ENCODE measurements around the gene GLRA1. TPM values are rescaled to one million over a fixed set of nuclear protein-coding genes. Genes with fewer than 3 reads are reported as not detected.
"Not testable (repeated sequence)": the region's sequence is repeated elsewhere in the genome, so short reads cannot be mapped to it uniquely, and the experiment has no call there.

GLRA1 gene
- total RNA-seq, 2 donors from 2014 or later = not detected

DNA sequence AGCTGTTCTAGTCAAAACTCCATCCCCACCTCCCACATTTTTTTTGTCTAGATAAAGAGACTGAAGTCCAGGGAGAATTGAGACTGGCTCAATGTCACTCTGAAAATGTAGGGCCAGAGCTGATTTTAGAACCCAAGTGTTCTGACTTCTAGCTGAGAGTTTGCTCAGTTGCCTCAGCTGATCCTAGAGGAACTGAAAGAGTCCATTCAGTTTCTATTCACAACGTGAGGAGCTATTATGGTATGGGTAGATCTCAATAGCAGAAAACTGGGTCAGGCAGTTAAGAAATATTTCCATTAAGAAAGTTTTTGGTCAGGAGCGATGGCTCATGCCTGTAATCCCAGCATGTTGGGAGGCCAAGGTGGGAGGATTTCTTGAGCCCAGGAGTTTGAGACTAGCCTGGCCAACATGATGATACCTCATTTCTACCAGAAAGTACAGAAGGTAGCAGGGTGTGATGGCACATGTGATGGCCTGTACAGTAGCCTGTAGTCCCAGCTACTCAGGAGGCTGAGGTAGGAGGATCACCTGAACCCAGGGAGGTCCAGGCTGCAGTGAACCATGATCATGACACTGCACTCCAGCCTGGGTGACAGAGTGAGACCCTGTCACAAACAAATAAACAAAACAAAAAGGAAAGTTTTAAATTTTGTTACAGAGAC, 61.7 kb downstream of the GLRA1 start:
- Histone ChIP-seq H3K27me3 (replicated peaks; ENCODE audit: insufficient read depth) (no peaks in the 10 kb centered on the region), H3K36me3 (no peaks in the 10 kb centered on the region)
- no peak for ATAC-seq (ENCODE audit: insufficient number of reproducible peaks, low FRiP score, low read depth)

DNA sequence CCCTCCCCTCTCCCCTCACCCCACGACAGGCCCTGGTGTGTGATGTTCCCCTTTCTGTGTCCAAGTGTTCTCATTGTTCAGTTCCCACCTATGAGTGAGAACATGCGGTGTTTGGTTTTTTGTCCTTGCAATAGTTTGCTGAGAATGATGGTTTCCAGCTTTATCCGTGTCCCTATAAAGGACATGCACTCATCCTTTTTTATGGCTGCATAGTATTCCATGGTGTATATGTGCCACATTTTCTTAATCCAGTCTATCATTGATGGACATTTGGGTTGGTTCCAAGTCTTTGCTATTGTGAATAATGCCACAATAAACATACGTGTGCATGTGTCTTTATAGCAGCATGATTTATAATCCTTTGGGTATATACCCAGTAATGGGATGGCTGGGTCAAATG, 63.8 kb downstream of the GLRA1 start:
- H3K27me3 ChIP-seq (replicated peaks; ENCODE audit: insufficient read depth); ATAC-seq (ENCODE audit: insufficient number of reproducible peaks, low FRiP score, low read depth); DNase-seq (ENCODE audit: low spot score); H3K4me3 ChIP-seq; H3K27ac ChIP-seq; H3K36me3 ChIP-seq; H3K9me3 ChIP-seq: not testable (repeated sequence)
- H3K4me1 ChIP-seq (ENCODE audit: control insufficient read depth in 1 of 2, low read depth in 2 of 2) = peaks cover 0 to 12% of the 10 kb centered on the region in 2 donors

More for the DNA sequence above, 61.7 kb downstream of the GLRA1 start:
- Histone ChIP-seq H3K4me1 (ENCODE audit: control insufficient read depth in 1 of 2, low read depth in 2 of 2) (peaks cover 0 to 12% of the 10 kb centered on the region in 2 donors), H3K4me3 (no peak overlapping the region), H3K9me3 (no peaks in the 10 kb centered on the region), H3K27ac (no peak overlapping the region)
- no peak for DNase-seq (ENCODE audit: low spot score)
- TF ChIP-seq, protein P1, sequence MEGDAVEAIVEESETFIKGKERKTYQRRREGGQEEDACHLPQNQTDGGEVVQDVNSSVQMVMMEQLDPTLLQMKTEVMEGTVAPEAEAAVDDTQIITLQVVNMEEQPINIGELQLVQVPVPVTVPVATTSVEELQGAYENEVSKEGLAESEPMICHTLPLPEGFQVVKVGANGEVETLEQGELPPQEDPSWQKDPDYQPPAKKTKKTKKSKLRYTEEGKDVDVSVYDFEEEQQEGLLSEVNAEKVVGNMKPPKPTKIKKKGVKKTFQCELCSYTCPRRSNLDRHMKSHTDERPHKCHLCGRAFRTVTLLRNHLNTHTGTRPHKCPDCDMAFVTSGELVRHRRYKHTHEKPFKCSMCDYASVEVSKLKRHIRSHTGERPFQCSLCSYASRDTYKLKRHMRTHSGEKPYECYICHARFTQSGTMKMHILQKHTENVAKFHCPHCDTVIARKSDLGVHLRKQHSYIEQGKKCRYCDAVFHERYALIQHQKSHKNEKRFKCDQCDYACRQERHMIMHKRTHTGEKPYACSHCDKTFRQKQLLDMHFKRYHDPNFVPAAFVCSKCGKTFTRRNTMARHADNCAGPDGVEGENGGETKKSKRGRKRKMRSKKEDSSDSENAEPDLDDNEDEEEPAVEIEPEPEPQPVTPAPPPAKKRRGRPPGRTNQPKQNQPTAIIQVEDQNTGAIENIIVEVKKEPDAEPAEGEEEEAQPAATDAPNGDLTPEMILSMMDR (IDR thresholded peaks at IDR 0.05) = no peak

DNA sequence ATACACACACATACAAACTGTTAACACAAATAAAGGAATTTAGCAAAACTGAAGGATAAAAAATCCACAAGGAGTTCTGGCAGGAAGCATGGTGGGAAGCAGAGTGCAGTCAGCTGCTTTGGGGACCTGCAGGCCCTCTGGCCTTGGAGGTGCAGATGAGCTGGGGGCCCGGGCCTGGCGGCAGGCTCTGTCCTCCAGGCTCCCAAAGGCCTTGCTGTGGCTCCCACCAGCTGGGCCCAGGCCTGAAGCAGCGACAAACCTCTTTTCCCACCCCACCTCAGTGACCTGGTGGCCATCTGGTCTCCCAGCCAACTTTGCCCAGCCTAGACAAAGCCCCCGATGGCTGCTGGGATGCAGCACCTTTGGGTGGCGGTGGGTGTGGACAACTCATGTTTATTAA, 67.8 kb downstream of the GLRA1 start:
- H3K4me3 ChIP-seq = no peak overlapping the region
- no peaks in the 10 kb centered on the region for H3K36me3 ChIP-seq
- TF ChIP-seq, protein P1 (IDR thresholded peaks at IDR 0.05) = no peak
- no peaks in the 10 kb centered on the region for H3K27me3 ChIP-seq (replicated peaks; ENCODE audit: insufficient read depth)
- no peaks in the 10 kb centered on the region for H3K9me3 ChIP-seq
- ATAC-seq (ENCODE audit: insufficient number of reproducible peaks, low FRiP score, low read depth) = no peak
- no peaks in the 10 kb centered on the region for H3K4me1 ChIP-seq (ENCODE audit: control insufficient read depth in 1 of 2, low read depth in 2 of 2)
- H3K27ac ChIP-seq = no peak overlapping the region
- DNase-seq (ENCODE audit: low spot score) = no peak

DNA sequence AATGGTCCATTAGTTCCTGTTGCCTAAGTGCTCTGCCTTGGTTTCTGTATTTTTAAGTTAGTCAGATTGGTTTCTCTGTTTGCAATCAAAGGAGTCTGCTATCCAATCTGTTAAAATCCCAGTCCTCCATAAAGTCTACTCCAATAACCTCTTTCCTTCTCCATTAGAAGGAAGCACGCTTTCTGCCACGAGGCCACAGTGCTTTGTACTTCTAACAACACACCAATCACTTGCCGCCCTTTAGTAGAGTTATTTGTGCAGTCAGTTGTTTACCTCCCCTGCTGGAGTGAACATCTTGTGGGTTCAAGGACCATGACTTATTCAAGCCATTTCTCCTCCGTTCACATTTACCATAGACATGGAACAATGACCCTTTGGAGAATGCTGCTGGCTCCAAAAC, 69.0 kb downstream of the GLRA1 start:
- TF ChIP-seq, protein P1 (IDR thresholded peaks at IDR 0.05) = no peak
- Histone ChIP-seq H3K27ac (no peak overlapping the region), H3K27me3 (replicated peaks; ENCODE audit: insufficient read depth) (no peaks in the 10 kb centered on the region), H3K36me3 (no peaks in the 10 kb centered on the region), H3K4me3 (no peak overlapping the region), H3K9me3 (no peaks in the 10 kb centered on the region), H3K4me1 (ENCODE audit: control insufficient read depth in 1 of 2, low read depth in 2 of 2) (no peaks in the 10 kb centered on the region)
- no peak for DNase-seq (ENCODE audit: low spot score)
- ATAC-seq (ENCODE audit: insufficient number of reproducible peaks, low FRiP score, low read depth) = no peak

DNA sequence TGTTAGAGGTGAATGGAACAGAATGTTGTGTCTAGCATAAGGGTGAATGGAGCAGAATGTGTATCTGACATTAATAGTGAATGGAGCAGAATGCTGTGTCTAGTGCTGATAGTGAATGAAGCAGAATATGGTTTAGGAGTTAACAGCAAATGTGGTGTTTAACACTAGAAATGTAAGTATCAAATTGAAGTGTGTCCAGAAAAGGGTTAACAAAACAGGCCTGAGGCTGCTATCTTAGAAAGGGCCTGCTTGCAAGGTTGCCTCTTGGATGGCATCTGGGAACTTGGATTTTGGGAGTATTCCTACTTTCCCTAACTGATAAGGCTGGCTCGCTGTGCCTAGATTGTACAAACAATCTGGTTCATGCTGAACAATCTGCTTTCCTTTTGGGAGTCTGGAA, 76.8 kb downstream of the GLRA1 start:
- ATAC-seq (ENCODE audit: insufficient number of reproducible peaks, low FRiP score, low read depth) = no peak
- no peak overlapping the region for H3K4me3 ChIP-seq
- no peak overlapping the region for H3K27ac ChIP-seq

More for the DNA sequence above, 76.8 kb downstream of the GLRA1 start:
- Histone ChIP-seq H3K9me3 (no peaks in the 10 kb centered on the region), H3K4me1 (ENCODE audit: control insufficient read depth in 1 of 2, low read depth in 2 of 2) (peaks cover 0 to 12% of the 10 kb centered on the region in 2 donors), H3K36me3 (no peaks in the 10 kb centered on the region), H3K27me3 (replicated peaks; ENCODE audit: insufficient read depth) (no peaks in the 10 kb centered on the region)
- DNase-seq (ENCODE audit: low spot score) = no peak
- TF ChIP-seq, protein P1 (IDR thresholded peaks at IDR 0.05) = no peak

All from thoracic aorta (tissue), 2 donors.